Aorta (tissue), 5 donors: ENCODE measurements around the gene PSME2. TPM values are rescaled to one million over a fixed set of nuclear protein-coding genes. Genes with fewer than 3 reads are reported as not detected.
"Not testable (repeated sequence)": the region's sequence is repeated elsewhere in the genome, so short reads cannot be mapped to it uniquely, and the experiment has no call there.

Experiments used
- ATAC-seq: fragments of 200-7000 bp; cut with Tn5 transposase; one replicate; pipeline ENCODE4 v1.9.1; 2022; ENCODE audit warnings: moderate library complexity; ENCODE audit not compliant: low FRiP score
- DNase-seq, 2 donors: peaks; one replicate each; pipeline ENCODE4 v3.0.0-alpha.2; 2020
- H3K27ac ChIP-seq, 2 donors: one replicate each; pipeline ENCODE4 v1.5.1; 2013; ENCODE audit warnings: low read length in 2 of 2, mild to moderate bottlenecking in 2 of 2, moderate library complexity in 2 of 2, control low read depth in 1 of 2, inconsistent platforms in 1 of 2, low read depth in 1 of 2
- H3K27me3 ChIP-seq, 2 donors: one replicate each; pipeline ENCODE4 v1.6.1; 2013; ENCODE audit warnings: control low read depth in 1 of 2, low read length in 1 of 2, mild to moderate bottlenecking in 1 of 2, moderate library complexity in 1 of 2; ENCODE audit not compliant: insufficient read depth in 2 of 2, control insufficient read depth in 1 of 2
- H3K36me3 ChIP-seq, 2 donors: one replicate each; pipeline ENCODE4 v1.6.1; 2013; ENCODE audit warnings: control low read depth in 1 of 2, low read length in 1 of 2, mild to moderate bottlenecking in 1 of 2; ENCODE audit not compliant: insufficient read depth in 2 of 2, control insufficient read depth in 1 of 2
- H3K4me1 ChIP-seq, 2 donors: one replicate each; pipeline ENCODE4 v1.6.1; 2013; ENCODE audit warnings: low read length in 2 of 2, control low read depth in 1 of 2, mild to moderate bottlenecking in 1 of 2, moderate library complexity in 1 of 2; ENCODE audit not compliant: insufficient read depth in 2 of 2, control insufficient read depth in 1 of 2
- H3K4me3 ChIP-seq, 2 donors: one replicate each; pipeline ENCODE4 v1.5.1; 2013; ENCODE audit warnings: low read length in 2 of 2, control low read depth in 1 of 2, mild to moderate bottlenecking in 1 of 2
- H3K9me3 ChIP-seq: one replicate; pipeline ENCODE4 v1.6.1; 2013; ENCODE audit warnings: mild to moderate bottlenecking, low read length; ENCODE audit not compliant: control insufficient read depth
- WGBS, 2 donors: extraction: QIAGEN DNeasy Blood & Tissue Kit; methylation state at CpG; one replicate each; pipeline ENCODE4 v1.1.7; 2013; 5-methylcytosine and 5-hydroxymethylcytosine counted together
- intact Hi-C, 2 donors: fragments of 100-400 bp; cut with DNase I; formaldehyde crosslinking; loops; one replicate each; pipeline versions ENCODE4 v1.14.2 to v1.15.0; 2022
- polyA plus RNA-seq, 2 donors: library from polyadenylated mRNA; stranded (reverse); fragments of 200-250 nt; gene quantifications; one replicate each; pipeline ENCODE4 v1.2.3, GENCODE V29; 2013
- total RNA-seq, 2 donors: library from RNA; stranded (reverse); fragmentation: NEBNext Ultra II Directional; extraction: Animal tissue kit (Norgen Biotek cat#: 25700); gene quantifications; one replicate each; pipeline ENCODE4 v1.2.1, GENCODE V29; 2021
- donor health status: healthy with polysubstance abuse.
- donor health status: Bipolar disorder and iron deficiency.
- donor health status: DM: no; HTN: no; CAD: no.
- donor health status: DM: no; HTN: no; CAD: no.
- donor health status: DM: yes; HTN: yes; CAD: no.

PSME2 gene
- total and polyA plus RNA-seq, 4 donors: 86.1 to 261 (median 118) TPM

- no peaks in the 10 kb centered on the region for H3K27me3 ChIP-seq
- DNase-seq (peak in 1 of 2 donors; percentile 23), ATAC-seq (no peak)
- intact Hi-C loops: loop anchor here (5.0 to 10.0 kb wide), 3 partner anchors 37 to 325 kb away; partner anchors contain the start of genes IRF9 (in 1 of the 2), PSME2 (in 1 of the 2) and RNF31 (in 1 of the 2)
- no peak overlapping the region for H3K27ac ChIP-seq
- no peaks in the 10 kb centered on the region for H3K4me1 ChIP-seq
- H3K4me3 ChIP-seq: no peak overlapping the region
- no peaks in the 10 kb centered on the region for H3K9me3 ChIP-seq
- 84 to 88% methylated on average over 9 of the region's 9 CpGs for WGBS, 2 donors
- H3K36me3 ChIP-seq: no peaks in the 10 kb centered on the region
Observed at GRCh38 chr14:24110060-24110459, 36.4 kb downstream of the PSME2 start.

- Histone ChIP-seq H3K36me3 (no peaks in the 10 kb centered on the region), H3K4me3 (no peak overlapping the region), H3K27me3 (no peaks in the 10 kb centered on the region), H3K9me3 (no peaks in the 10 kb centered on the region), H3K27ac (no peak overlapping the region), H3K4me1 (no peaks in the 10 kb centered on the region)
- ATAC-seq: no peak
- WGBS, 2 donors: 39 to 43% methylated on average over 5 of the region's 5 CpGs
- DNase-seq: no peak
- intact Hi-C loops: loop anchor here (1.0 to 5.0 kb wide), 2 partner anchors 14 to 51 kb away; partner anchors contain the start of gene PCK2 (in 1 of the 2)
Observed at GRCh38 chr14:24108336-24108874, 38.0 kb downstream of the PSME2 start.

GRCh38 chr14:24106672-24107271 is 39.6 kb downstream of the PSME2 start:
- ATAC-seq: no peak
- 85 to 86% methylated on average over 4 of the region's 4 CpGs for WGBS, 2 donors

GRCh38 chr14:24105609-24106239 is 40.7 kb downstream of the PSME2 start:
- intact Hi-C loops: loop anchor here in 1 of 2 donors (5.0 kb wide), 1 partner anchor 48 kb away; no protein-coding TSS in a partner anchor
- H3K27me3 ChIP-seq, H3K27ac ChIP-seq, H3K36me3 ChIP-seq, H3K4me3 ChIP-seq, H3K9me3 ChIP-seq, H3K4me1 ChIP-seq, ATAC-seq: not testable (repeated sequence)
- WGBS, 2 donors: 91 to 93% methylated on average over 8 of the region's 8 CpGs
- peak in 1 of 2 donors; percentile 15 for DNase-seq

More at GRCh38 chr14:24106672-24107271, 39.6 kb downstream of the PSME2 start:
- no peaks in the 10 kb centered on the region for H3K9me3 ChIP-seq
- intact Hi-C loops: loop anchor here in 1 of 2 donors (5.0 kb wide), 1 partner anchor 49 kb away; no protein-coding TSS in a partner anchor
- no peak overlapping the region for H3K4me3 ChIP-seq
- no peak overlapping the region for H3K27ac ChIP-seq
- no peaks in the 10 kb centered on the region for H3K4me1 ChIP-seq
- no peaks in the 10 kb centered on the region for H3K36me3 ChIP-seq
- no peak for DNase-seq
- H3K27me3 ChIP-seq: no peaks in the 10 kb centered on the region

- no peaks in the 10 kb centered on the region for H3K36me3 ChIP-seq
- no peaks in the 10 kb centered on the region for H3K9me3 ChIP-seq
- no peak overlapping the region for H3K4me3 ChIP-seq
- H3K27ac ChIP-seq: no peak overlapping the region
- no peaks in the 10 kb centered on the region for H3K4me1 ChIP-seq
- no peaks in the 10 kb centered on the region for H3K27me3 ChIP-seq
- peak in 1 of 2 donors; percentile 26 for DNase-seq
- 91 to 93% methylated on average over 13 of the region's 13 CpGs for WGBS, 2 donors
- ATAC-seq: no peak
- intact Hi-C loops: no loop called here
Observed at GRCh38 chr14:24103451-24103850, 43.0 kb downstream of the PSME2 start.

DNA sequence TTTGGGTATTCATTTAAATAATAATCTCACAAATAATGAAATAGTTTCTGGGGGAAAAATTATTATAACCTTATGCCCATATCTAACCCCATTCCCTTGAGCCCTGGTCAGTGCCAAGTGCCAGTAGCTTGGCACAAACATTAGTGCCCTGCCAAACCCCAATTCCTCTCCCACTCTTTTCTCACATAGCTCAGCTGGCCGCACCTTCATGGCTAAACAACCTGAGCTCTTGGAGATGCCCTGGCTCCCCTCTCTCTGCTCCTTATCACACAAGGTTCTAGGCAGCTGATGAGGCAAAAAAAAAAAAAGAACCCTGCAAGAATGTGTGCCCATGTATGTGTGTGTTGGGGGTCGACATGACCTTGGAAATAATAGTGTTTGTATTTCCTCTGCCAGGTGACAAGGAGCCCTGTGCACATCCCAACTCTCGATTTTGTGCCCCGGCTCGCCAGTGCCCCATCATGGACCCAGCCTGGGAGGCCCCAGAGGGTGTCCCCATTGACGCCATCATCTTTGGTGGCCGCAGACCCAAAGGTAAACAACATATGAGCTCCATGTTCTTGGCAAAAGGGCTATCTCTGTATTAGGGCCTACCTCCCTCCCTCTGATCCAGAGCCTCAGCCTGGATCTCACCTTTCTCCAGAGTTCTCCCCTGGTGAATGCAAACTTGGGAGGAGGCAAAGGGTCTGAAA is 43.9 kb downstream of the PSME2 start:
- no peaks in the 10 kb centered on the region for H3K36me3 ChIP-seq
- H3K27me3 ChIP-seq: no peaks in the 10 kb centered on the region
- no peak overlapping the region for H3K27ac ChIP-seq
- no peak overlapping the region for H3K4me3 ChIP-seq
- H3K4me1 ChIP-seq: no peaks in the 10 kb centered on the region
- ATAC-seq (no peak), DNase-seq (peak in 1 of 2 donors; percentile 24)
- intact Hi-C loops: no loop called here
- no peaks in the 10 kb centered on the region for H3K9me3 ChIP-seq
- WGBS, 2 donors: 88 to 89% methylated on average over 7 of the region's 7 CpGs

GRCh38 chr14:24100982-24101494 is 45.4 kb downstream of the PSME2 start:
- Histone ChIP-seq H3K4me3 (no peak overlapping the region), H3K36me3 (no peaks in the 10 kb centered on the region), H3K4me1 (no peaks in the 10 kb centered on the region), H3K27ac (no peak overlapping the region), H3K9me3 (no peaks in the 10 kb centered on the region), H3K27me3 (no peaks in the 10 kb centered on the region)
- intact Hi-C loops: no loop called here
- ATAC-seq (no peak), DNase-seq (peak in 1 of 2 donors; percentile 17)
- WGBS, 2 donors: 94 to 97% methylated on average over 3 of the region's 3 CpGs

DNA sequence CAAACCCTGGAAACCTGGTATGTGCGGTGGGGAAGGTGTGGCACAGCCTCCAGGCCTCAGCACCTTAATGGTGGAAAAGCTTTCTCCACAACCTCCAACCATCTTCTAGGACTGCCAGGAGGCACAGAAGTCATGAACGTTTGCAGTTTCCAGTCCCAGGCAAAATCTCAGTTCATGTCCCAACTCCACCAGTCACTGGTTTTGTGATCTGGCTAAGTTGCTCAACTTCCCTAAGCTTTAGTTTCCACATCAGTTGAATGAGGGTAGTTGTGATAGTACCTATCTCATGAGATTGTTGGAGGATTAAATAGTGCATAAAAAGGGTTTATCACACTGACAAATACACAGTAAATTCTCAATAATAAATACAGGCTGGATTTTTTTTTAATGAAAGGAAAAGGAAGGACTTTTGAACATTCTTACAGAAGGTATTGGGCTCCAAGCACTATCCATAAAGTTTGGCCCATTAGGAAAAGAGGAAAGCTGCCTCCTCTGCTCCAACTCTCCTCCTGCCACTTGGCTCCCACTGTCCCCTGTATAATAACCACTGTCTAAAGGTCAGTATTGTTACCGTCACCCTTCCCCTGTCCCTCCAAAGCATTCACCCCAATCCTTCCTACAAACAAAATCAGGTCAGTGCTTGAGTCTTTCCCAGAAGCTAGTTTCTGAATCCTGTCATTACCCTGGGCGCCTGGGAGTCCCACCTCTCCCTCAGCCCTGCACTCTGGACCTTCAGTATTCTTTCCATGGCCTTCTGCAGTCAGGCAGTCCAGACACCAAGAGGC is 46.0 kb downstream of the PSME2 start:
- Histone ChIP-seq H3K4me3 (no peak overlapping the region), H3K36me3 (no peaks in the 10 kb centered on the region), H3K27me3 (no peaks in the 10 kb centered on the region), H3K27ac (no peak overlapping the region), H3K9me3 (no peaks in the 10 kb centered on the region), H3K4me1 (no peaks in the 10 kb centered on the region)
- intact Hi-C loops: no loop called here
- DNase-seq: no peak
- 74 to 81% methylated on average over 4 of the region's 4 CpGs for WGBS, 2 donors
- no peak for ATAC-seq
